MCF 10A (cell line): ENCODE data around the gene NOL4L. TPM values are rescaled to one million over a fixed set of nuclear protein-coding genes. Genes with fewer than 3 reads are reported as not detected.

ENCODE experiments used
- BruUV-seq: library from RNA; stranded (reverse); fragments of 400-500 nt; replicated peaks from 2 replicates; lab custom pipeline; 2021; lab: Mats Ljungman, UMichigan
- CTCF ChIA-PET: fragments of 300-600 bp; sonication (Branson Sonifier 250); formaldehyde crosslinking; extraction: SDS; loops from one replicate; lab custom pipeline; 2021; ENCODE audit warnings: antibody characterized with exemption, inconsistent platforms; lab: Yijun Ruan, JAX
- POLR2A ChIA-PET: fragments of 300-600, 350-650 bp; sonication (Branson Sonifier 250); formaldehyde crosslinking; extraction: SDS; loops from one replicate; lab custom pipeline; 2020; ENCODE audit warnings: antibody characterized with exemption, inconsistent platforms; lab: Yijun Ruan, JAX
- DNase-seq: peaks from one replicate; pipeline ENCODE4 v3.0.0-alpha.2; 2018; ENCODE audit not compliant: unreplicated experiment
- H3K27ac Mint-ChIP-seq: one replicate; pipeline ENCODE4 v1.8.0; 2022; ENCODE audit warnings: mild to moderate bottlenecking, low read depth, mixed read lengths; ENCODE audit not compliant: unreplicated experiment
- H3K27me3 Mint-ChIP-seq: one replicate; pipeline ENCODE4 v1.8.0; 2022; ENCODE audit warnings: mixed read lengths; ENCODE audit not compliant: insufficient read depth, unreplicated experiment
- H3K36me3 Mint-ChIP-seq: one replicate; pipeline ENCODE4 v1.8.0; 2022; ENCODE audit warnings: mild to moderate bottlenecking, moderate library complexity, mixed read lengths; ENCODE audit not compliant: insufficient read depth, unreplicated experiment
- H3K4me1 Mint-ChIP-seq: one replicate; pipeline ENCODE4 v1.8.0; 2022; ENCODE audit warnings: mixed read lengths; ENCODE audit not compliant: insufficient read depth, unreplicated experiment
- H3K4me3 Mint-ChIP-seq: one replicate; pipeline ENCODE4 v1.8.0; 2022; ENCODE audit warnings: mild to moderate bottlenecking, moderate library complexity, mixed read lengths; ENCODE audit not compliant: unreplicated experiment
- H3K9me3 Mint-ChIP-seq: one replicate; pipeline ENCODE4 v1.8.0; 2022; ENCODE audit warnings: mixed read lengths; ENCODE audit not compliant: unreplicated experiment
- CTCF ChIP-seq: fragments of 200-600 bp; IDR thresholded peaks from one replicate; pipeline ENCODE4 v1.8.0; 2022; ENCODE audit warnings: antibody characterized with exemption, mild to moderate bottlenecking; ENCODE audit not compliant: unreplicated experiment
- intact Hi-C: fragments of 100-400 bp; cut with micrococcal nuclease; formaldehyde crosslinking; loops from 2 replicates; pipeline ENCODE4 v1.14.1; 2022
- total RNA-seq: library from RNA; stranded (reverse); gene quantifications from 2 replicates; pipeline ENCODE4 v1.2.3, GENCODE V29; 2022

Gene NOL4L
- total RNA-seq, 1 experiment from 2014 or later = 3.3 TPM

GRCh38 chr20:32566379-32567374, 18.5 kb downstream of the NOL4L start:
- BruUV-seq = no TSS peak
- intact Hi-C loops = no loop called here
- H3K4me1 Mint-ChIP-seq = no peaks in the 10 kb centered on the region
- H3K36me3 Mint-ChIP-seq = no peaks in the 10 kb centered on the region
- H3K27me3 Mint-ChIP-seq = no peaks in the 10 kb centered on the region
- DNase-seq = no peak
- no peaks in the 10 kb centered on the region for H3K9me3 Mint-ChIP-seq
- POLR2A ChIA-PET = interaction anchor here (1.1 kb wide), 1 partner anchor 10 kb away, joined by 3 read pairs; no protein-coding TSS in a partner anchor
- CTCF ChIA-PET = interaction anchor here (0.8 kb wide), 1 partner anchor 728 kb away, joined by 4 read pairs; no protein-coding TSS in a partner anchor
- no peak for TF ChIP-seq CTCF
- no peak overlapping the region for H3K4me3 Mint-ChIP-seq
- H3K27ac Mint-ChIP-seq = no peak overlapping the region

- Mint-ChIP-seq H3K9me3 (no peaks in the 10 kb centered on the region), H3K36me3 (no peaks in the 10 kb centered on the region), H3K4me1 (no peaks in the 10 kb centered on the region), H3K27me3 (no peaks in the 10 kb centered on the region), H3K27ac (no peak overlapping the region), H3K4me3 (no peak overlapping the region)
- no TSS peak for BruUV-seq
- ChIA-PET POLR2A (interaction anchor here (1.1 kb wide), 1 partner anchor 9 kb away, joined by 3 read pairs; no protein-coding TSS in a partner anchor), CTCF (interaction anchor here (0.6 to 1.1 kb wide), 3 partner anchors 9 to 729 kb away, joined by 3 to 4 read pairs (median 3); no protein-coding TSS in a partner anchor)
- no peak for TF ChIP-seq CTCF
- no peak for DNase-seq
- intact Hi-C loops = no loop called here
These were observed 19.4 kb downstream of the NOL4L start for GRCh38 chr20:32565735-32566032.

GRCh38 chr20:32564921-32565734, 20.0 kb downstream of the NOL4L start:
- Mint-ChIP-seq H3K9me3 (no peaks in the 10 kb centered on the region), H3K27ac (no peak overlapping the region), H3K27me3 (no peaks in the 10 kb centered on the region), H3K4me1 (no peaks in the 10 kb centered on the region), H3K4me3 (no peak overlapping the region), H3K36me3 (no peaks in the 10 kb centered on the region)
- intact Hi-C loops = no loop called here
- no peak for DNase-seq
- TF ChIP-seq CTCF = no peak
- POLR2A ChIA-PET = interaction anchor here (0.6 kb wide), 1 partner anchor 596 kb away, joined by 3 read pairs; no protein-coding TSS in a partner anchor
- CTCF ChIA-PET = interaction anchor here (0.5 to 1.1 kb wide), 3 partner anchors 8 to 44 kb away, joined by 3 read pairs; no protein-coding TSS in a partner anchor
- no TSS peak for BruUV-seq
